T-helper 17 cell (primary cell): Measurements from ENCODE around the gene DDX31. TPM values are rescaled to one million over a fixed set of nuclear protein-coding genes. Genes with fewer than 3 reads are reported as not detected.

Experiments
- ATAC-seq: fragments of 150-1000 bp; cut with Tn5 transposase; 2 replicates; pipeline ENCODE4 v1.10.0; 2021; ENCODE audit warnings: mild to moderate bottlenecking, moderate library complexity
- DNase-seq, 3 donors: peaks; one replicate each; pipeline versions ENCODE4 v3.0.0 to v3.0.0-alpha.2; 2020 to 2021
- H3K9me3 ChIP-seq: one replicate; pipeline ENCODE4 v1.7.0; 2013; ENCODE audit warnings: low read length, mild to moderate bottlenecking; ENCODE audit not compliant: control insufficient read depth, poor library complexity, severe bottlenecking
- H3K27ac Mint-ChIP-seq: one replicate; pipeline ENCODE4 v1.8.0; 2022; ENCODE audit warnings: mild to moderate bottlenecking, moderate library complexity, mixed read lengths
- H3K27me3 Mint-ChIP-seq: one replicate; pipeline ENCODE4 v1.8.0; 2022; ENCODE audit warnings: mixed read lengths
- H3K36me3 Mint-ChIP-seq: one replicate; pipeline ENCODE4 v1.8.0; 2022; ENCODE audit warnings: low read depth, mixed read lengths
- H3K4me1 Mint-ChIP-seq: one replicate; pipeline ENCODE4 v1.8.0; 2022; ENCODE audit warnings: mild to moderate bottlenecking, mixed read lengths
- H3K4me3 Mint-ChIP-seq: one replicate; pipeline ENCODE4 v1.8.0; 2022; ENCODE audit warnings: mild to moderate bottlenecking, moderate library complexity, mixed read lengths
- total RNA-seq, 4 donors: library from RNA in 2 of 4; stranded (reverse) in 2 of 4; gene quantifications; one replicate each; pipeline ENCODE4 v1.2.3 and lab custom pipeline; 2022 to 2026

DDX31 gene
- total RNA-seq, 2 donors from 2014 or later, result 12.6 to 15.5 TPM

- peaks cover 3% of the 10 kb centered on the region for H3K36me3 Mint-ChIP-seq
- ATAC-seq (no peak), DNase-seq (no peak)
- peaks cover 3% of the 10 kb centered on the region for H3K4me1 Mint-ChIP-seq
- H3K27me3 Mint-ChIP-seq, result peaks cover 47% of the 10 kb centered on the region
- no peak overlapping the region for H3K27ac Mint-ChIP-seq
- no peaks in the 10 kb centered on the region for H3K9me3 ChIP-seq
- H3K4me3 Mint-ChIP-seq, result no peak overlapping the region
Observed at GRCh38 chr9:132548751-132549640, 120.8 kb downstream of the DDX31 start.

GRCh38 chr9:132547976-132548730 is 121.6 kb downstream of the DDX31 start:
- peaks cover 47% of the 10 kb centered on the region for H3K27me3 Mint-ChIP-seq
- H3K4me3 Mint-ChIP-seq, result no peak overlapping the region
- no peak overlapping the region for H3K27ac Mint-ChIP-seq
- peaks cover 3% of the 10 kb centered on the region for H3K4me1 Mint-ChIP-seq
- ATAC-seq (no peak), DNase-seq (no peak)
- peaks cover 3% of the 10 kb centered on the region for H3K36me3 Mint-ChIP-seq
- no peaks in the 10 kb centered on the region for H3K9me3 ChIP-seq

GRCh38 chr9:132547436-132547835 is 122.3 kb downstream of the DDX31 start:
- Mint-ChIP-seq H3K36me3 (peaks cover 3% of the 10 kb centered on the region), H3K27me3 (peaks cover 47% of the 10 kb centered on the region), H3K27ac (no peak overlapping the region), H3K4me3 (no peak overlapping the region), H3K4me1 (peaks cover 3% of the 10 kb centered on the region)
- no peaks in the 10 kb centered on the region for H3K9me3 ChIP-seq
- no peak for DNase-seq
- ATAC-seq, result no peak

GRCh38 chr9:132547052-132547431 is 122.7 kb downstream of the DDX31 start:
- DNase-seq (no peak), ATAC-seq (no peak)
- Mint-ChIP-seq H3K36me3 (peaks cover 3% of the 10 kb centered on the region), H3K27me3 (peaks cover 47% of the 10 kb centered on the region), H3K27ac (no peak overlapping the region), H3K4me3 (no peak overlapping the region), H3K4me1 (peaks cover 3% of the 10 kb centered on the region)
- no peaks in the 10 kb centered on the region for H3K9me3 ChIP-seq

- no peak overlapping the region for H3K27ac Mint-ChIP-seq
- ATAC-seq (no peak), DNase-seq (no peak)
- H3K9me3 ChIP-seq, result no peaks in the 10 kb centered on the region
- H3K4me3 Mint-ChIP-seq, result no peak overlapping the region
- H3K4me1 Mint-ChIP-seq, result peaks cover 3% of the 10 kb centered on the region
- peaks cover 40% of the 10 kb centered on the region for H3K27me3 Mint-ChIP-seq
- H3K36me3 Mint-ChIP-seq, result peaks cover 3% of the 10 kb centered on the region
Observed at GRCh38 chr9:132546148-132547051, 123.4 kb downstream of the DDX31 start.

- no peak overlapping the region for H3K27ac Mint-ChIP-seq
- DNase-seq, result no peak
- H3K4me1 Mint-ChIP-seq, result peaks cover 3% of the 10 kb centered on the region
- H3K9me3 ChIP-seq, result no peaks in the 10 kb centered on the region
- H3K4me3 Mint-ChIP-seq, result no peak overlapping the region
- no peaks in the 10 kb centered on the region for H3K36me3 Mint-ChIP-seq
- ATAC-seq, result no peak
- peaks cover 32% of the 10 kb centered on the region for H3K27me3 Mint-ChIP-seq
Observed at GRCh38 chr9:132545578-132545977, 124.2 kb downstream of the DDX31 start.

GRCh38 chr9:132543960-132544359 is 125.8 kb downstream of the DDX31 start:
- H3K27ac Mint-ChIP-seq, result no peak overlapping the region
- no peaks in the 10 kb centered on the region for H3K9me3 ChIP-seq
- H3K36me3 Mint-ChIP-seq, result no peaks in the 10 kb centered on the region
- H3K4me1 Mint-ChIP-seq, result peaks cover 3% of the 10 kb centered on the region
- ATAC-seq (no peak), DNase-seq (no peak)
- no peak overlapping the region for H3K4me3 Mint-ChIP-seq
- peaks cover 32% of the 10 kb centered on the region for H3K27me3 Mint-ChIP-seq

- Mint-ChIP-seq H3K4me3 (no peak overlapping the region), H3K27ac (no peak overlapping the region), H3K27me3 (peaks cover 32% of the 10 kb centered on the region), H3K4me1 (peaks cover 3% of the 10 kb centered on the region), H3K36me3 (no peaks in the 10 kb centered on the region)
- DNase-seq (no peak), ATAC-seq (no peak)
- H3K9me3 ChIP-seq, result no peaks in the 10 kb centered on the region
Observed at GRCh38 chr9:132543251-132543650, 126.5 kb downstream of the DDX31 start.

Other genes starting within 250 kb of the DDX31 start
- gene BARHL1, start 87.4 kb downstream of the DDX31 start, total RNA-seq, result not detected
- 10 to 100 TPM; 17.3 to 17.9 TPM for gene GTF3C4, start 481 bp upstream of the DDX31 start, total RNA-seq
- gene AK8, start 208.3 kb upstream of the DDX31 start, total RNA-seq, result under 1 TPM in 1 of 2 donors, not detected in 1; 0.32 TPM
- gene SPACA9, start 208.9 kb upstream of the DDX31 start, total RNA-seq, result under 1 TPM; 0.52 to 0.86 TPM